Lung (tissue), 12 donors: ENCODE results near the gene ITPRID1. TPM values are rescaled to one million over a fixed set of nuclear protein-coding genes. Genes with fewer than 3 reads are reported as not detected.
"Not testable (repeated sequence)": the region's sequence is repeated elsewhere in the genome, so short reads cannot be mapped to it uniquely, and the experiment has no call there.

Experiments
- ATAC-seq: fragments of 200-7000 bp; cut with Tn5 transposase; one replicate; pipeline ENCODE4 v1.9.1; 2020; ENCODE audit warnings: moderate number of reproducible peaks; ENCODE audit not compliant: insufficient read depth, low FRiP score
- DNase-seq, 3 donors: peaks; one replicate each; pipeline ENCODE4 v3.0.0-alpha.2; 2013 to 2017
- H3K27ac ChIP-seq, 2 donors: one replicate each; pipeline ENCODE4 v1.5.1; 2013; ENCODE audit warnings: mild to moderate bottlenecking in 2 of 2, moderate library complexity in 2 of 2, control low read depth in 1 of 2, inconsistent platforms in 1 of 2, low read depth in 1 of 2, low read length in 1 of 2
- H3K27me3 ChIP-seq, 3 donors: one replicate each; pipeline ENCODE4 v1.5.1; 2013; ENCODE audit warnings: low read length in 2 of 3; ENCODE audit not compliant: control insufficient read depth in 3 of 3, insufficient read depth in 3 of 3
- H3K36me3 ChIP-seq, 4 donors: one replicate each; pipeline ENCODE4 v1.5.1; 2013; ENCODE audit warnings: low read length in 4 of 4, mild to moderate bottlenecking in 1 of 4, moderate library complexity in 1 of 4; ENCODE audit not compliant: control insufficient read depth in 4 of 4, insufficient read depth in 4 of 4
- H3K4me1 ChIP-seq, 5 donors: one replicate each; pipeline ENCODE4 v1.5.1; 2013; ENCODE audit warnings: low read length in 5 of 5, mild to moderate bottlenecking in 2 of 5, moderate library complexity in 1 of 5; ENCODE audit not compliant: control insufficient read depth in 5 of 5, insufficient read depth in 5 of 5
- H3K4me3 ChIP-seq: one replicate; pipeline ENCODE4 v1.5.1; 2013; ENCODE audit warnings: mild to moderate bottlenecking, control low read depth, moderate library complexity
- H3K9ac ChIP-seq, 2 donors: one replicate each; pipeline ENCODE4 v1.5.1; 2013; ENCODE audit warnings: low read length in 2 of 2, control low read depth in 1 of 2; ENCODE audit not compliant: insufficient read depth in 1 of 2
- H3K9me3 ChIP-seq, 4 donors: one replicate each; pipeline ENCODE4 v1.5.1; 2013; ENCODE audit warnings: low read length in 3 of 4, mild to moderate bottlenecking in 1 of 4, moderate library complexity in 1 of 4; ENCODE audit not compliant: control insufficient read depth in 4 of 4, insufficient read depth in 3 of 4
- WGBS, 2 donors: extraction: QIAGEN DNeasy Blood & Tissue Kit; methylation state at CpG; one replicate each; pipeline ENCODE4 v1.1.7; 2013; 5-methylcytosine and 5-hydroxymethylcytosine counted together
- polyA plus RNA-seq, 2 donors: library from polyadenylated mRNA; stranded (reverse); fragments of 200-250 nt; gene quantifications; one replicate each; pipeline ENCODE4 v1.2.1, GENCODE V29; 2013
- total RNA-seq, 2 donors: library from RNA; depleted of rRNA in 1 of 2; stranded (reverse); fragments of >200 nt in 1 of 2; gene quantifications; one replicate each; pipeline ENCODE4 v1.2.1, GENCODE V29; 2014 to 2021
- TF ChIP-seq, protein P1 (sequence below): IDR thresholded peaks from 2 replicates; pipeline ENCODE4 v1.5.1; 2012; ENCODE audit warnings: mild to moderate bottlenecking; ENCODE audit errors: control extremely low read depth, extremely low read depth
- donor health status: control.
- donor health status: control.
- donor health status: Bipolar disorder and iron deficiency.
- donor health status: healthy.
- donor health status: DM: yes; HTN: yes; CAD: no.

ITPRID1 gene
- total and polyA plus RNA-seq, 4 donors, result 0.03 to 2.4 (median 0.28) TPM

- Histone ChIP-seq H3K4me1 (no peaks in the 10 kb centered on the region), H3K36me3 (no peaks in the 10 kb centered on the region), H3K9ac (no peak overlapping the region), H3K4me3 (no peak overlapping the region), H3K9me3 (no peaks in the 10 kb centered on the region), H3K27ac (no peak overlapping the region), H3K27me3 (no peaks in the 10 kb centered on the region)
- WGBS, 2 donors, result 70 to 85% methylated on average over 1 of the region's 1 CpG
- ATAC-seq (no peak), DNase-seq (no peak)
- TF ChIP-seq, protein P1, sequence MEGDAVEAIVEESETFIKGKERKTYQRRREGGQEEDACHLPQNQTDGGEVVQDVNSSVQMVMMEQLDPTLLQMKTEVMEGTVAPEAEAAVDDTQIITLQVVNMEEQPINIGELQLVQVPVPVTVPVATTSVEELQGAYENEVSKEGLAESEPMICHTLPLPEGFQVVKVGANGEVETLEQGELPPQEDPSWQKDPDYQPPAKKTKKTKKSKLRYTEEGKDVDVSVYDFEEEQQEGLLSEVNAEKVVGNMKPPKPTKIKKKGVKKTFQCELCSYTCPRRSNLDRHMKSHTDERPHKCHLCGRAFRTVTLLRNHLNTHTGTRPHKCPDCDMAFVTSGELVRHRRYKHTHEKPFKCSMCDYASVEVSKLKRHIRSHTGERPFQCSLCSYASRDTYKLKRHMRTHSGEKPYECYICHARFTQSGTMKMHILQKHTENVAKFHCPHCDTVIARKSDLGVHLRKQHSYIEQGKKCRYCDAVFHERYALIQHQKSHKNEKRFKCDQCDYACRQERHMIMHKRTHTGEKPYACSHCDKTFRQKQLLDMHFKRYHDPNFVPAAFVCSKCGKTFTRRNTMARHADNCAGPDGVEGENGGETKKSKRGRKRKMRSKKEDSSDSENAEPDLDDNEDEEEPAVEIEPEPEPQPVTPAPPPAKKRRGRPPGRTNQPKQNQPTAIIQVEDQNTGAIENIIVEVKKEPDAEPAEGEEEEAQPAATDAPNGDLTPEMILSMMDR, result no peak
These were observed 15.2 kb downstream of the ITPRID1 start for GRCh38 chr7:31529103-31529502.

GRCh38 chr7:31540651-31541185 lies 26.8 kb downstream of the ITPRID1 start:
- H3K4me3 ChIP-seq, H3K27me3 ChIP-seq, H3K4me1 ChIP-seq, H3K27ac ChIP-seq, H3K36me3 ChIP-seq, H3K9ac ChIP-seq, ATAC-seq, H3K9me3 ChIP-seq: not testable (repeated sequence)
- peak in 1 of 3 donors; percentile 13 for DNase-seq
- 55 to 58% methylated on average over 3 of the region's 3 CpGs for WGBS, 2 donors

- Histone ChIP-seq H3K9me3 (no peaks in the 10 kb centered on the region), H3K27me3 (no peaks in the 10 kb centered on the region), H3K9ac (no peak overlapping the region), H3K27ac (no peak overlapping the region), H3K36me3 (no peaks in the 10 kb centered on the region), H3K4me3 (no peak overlapping the region), H3K4me1 (peaks cover 0 to 4% (median 0%) of the 10 kb centered on the region in 5 donors)
- no peak for DNase-seq
- WGBS, 2 donors, result 39 to 44% methylated on average over 1 of the region's 1 CpG
- ATAC-seq, result peak; percentile 75
- TF ChIP-seq, protein P1, result no peak
These were observed 31.7 kb downstream of the ITPRID1 start for GRCh38 chr7:31545549-31545948.

GRCh38 chr7:31549611-31550010 lies 35.7 kb downstream of the ITPRID1 start:
- H3K36me3 ChIP-seq, result no peaks in the 10 kb centered on the region
- no peak overlapping the region for H3K27ac ChIP-seq
- peaks cover 0 to 5% (median 0%) of the 10 kb centered on the region in 5 donors for H3K4me1 ChIP-seq
- no peak overlapping the region for H3K4me3 ChIP-seq
- ATAC-seq (no peak), DNase-seq (peak in 1 of 3 donors; percentile 25)
- H3K9me3 ChIP-seq, result no peaks in the 10 kb centered on the region
- H3K27me3 ChIP-seq, result no peaks in the 10 kb centered on the region
- H3K9ac ChIP-seq, result no peak overlapping the region
- TF ChIP-seq, protein P1, result no peak
